Retina (tissue), 1 donor: Measurements from ENCODE around the gene ETHE1.

Experiments used
- DNase-seq: peaks from one replicate; pipeline ENCODE4 v3.0.0-alpha.2; 2016

The ETHE1 gene

GRCh38 chr19:43486412-43486811 is 40.6 kb downstream of the ETHE1 start:
- DNase-seq: no peak

- DNase-seq: no peak
Measured at GRCh38 chr19:43485951-43486350, 41.0 kb downstream of the ETHE1 start.

DNA sequence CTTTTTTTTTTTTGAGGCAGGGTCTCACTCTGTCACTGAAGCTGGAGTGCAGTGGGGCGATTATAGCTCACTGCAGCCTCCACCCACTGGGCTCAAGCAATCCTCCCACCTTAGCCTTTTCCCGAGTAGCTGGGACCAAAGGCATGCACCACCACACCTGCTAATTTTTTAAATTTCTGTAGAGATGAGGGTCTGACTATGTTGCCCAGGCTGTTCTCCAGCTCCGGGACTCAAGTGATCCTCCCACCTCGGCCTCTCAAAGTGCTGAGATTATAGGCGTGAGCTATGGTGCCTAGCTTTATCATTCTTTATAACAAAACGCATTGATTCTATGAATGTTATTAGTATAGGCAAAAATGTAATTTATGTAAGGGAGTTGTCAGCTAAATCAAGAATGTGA is 43.7 kb downstream of the ETHE1 start:
- DNase-seq: no peak

DNA sequence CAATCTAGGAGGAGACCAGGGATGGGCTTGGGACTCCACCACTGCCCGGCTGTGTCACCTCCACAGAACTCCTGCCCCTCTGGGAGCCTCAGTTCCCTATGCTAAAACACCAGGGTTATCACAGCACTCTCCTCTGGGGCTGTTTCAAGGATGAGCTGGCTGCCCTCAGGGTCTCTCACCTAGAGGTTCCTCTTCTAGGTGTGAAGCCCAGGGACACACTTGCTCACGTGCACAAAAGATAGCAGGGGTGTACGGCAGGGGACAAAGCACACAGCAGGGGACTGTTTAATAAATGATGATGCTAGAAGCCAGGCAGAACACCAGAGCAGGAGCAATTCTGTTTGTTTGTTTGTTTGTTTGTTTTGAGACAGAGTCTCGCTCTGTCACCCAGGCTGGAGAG is 44.8 kb downstream of the ETHE1 start:
- no peak for DNase-seq

DNA sequence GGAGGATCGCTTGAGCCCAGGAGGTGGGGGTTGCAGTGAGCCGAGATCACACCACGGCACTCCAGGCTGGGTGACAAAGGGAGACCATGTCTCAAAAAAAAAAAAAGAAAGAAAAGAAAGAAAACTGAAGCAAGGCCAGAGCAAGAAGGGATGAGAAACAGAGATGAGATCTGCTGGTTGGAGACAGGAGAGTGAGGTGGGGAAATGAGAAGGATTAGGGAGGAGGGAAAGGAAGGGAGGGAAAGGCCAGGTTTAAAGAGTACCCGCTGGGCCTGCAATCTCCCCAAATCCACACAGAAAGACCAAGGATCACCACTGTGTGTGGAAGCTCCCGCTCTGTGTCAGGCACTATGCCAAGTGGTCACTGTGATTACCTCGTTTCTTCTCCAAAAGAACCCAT is 45.3 kb downstream of the ETHE1 start:
- no peak for DNase-seq

GRCh38 chr19:43480574-43480973 is 46.4 kb downstream of the ETHE1 start:
- no peak for DNase-seq

DNA sequence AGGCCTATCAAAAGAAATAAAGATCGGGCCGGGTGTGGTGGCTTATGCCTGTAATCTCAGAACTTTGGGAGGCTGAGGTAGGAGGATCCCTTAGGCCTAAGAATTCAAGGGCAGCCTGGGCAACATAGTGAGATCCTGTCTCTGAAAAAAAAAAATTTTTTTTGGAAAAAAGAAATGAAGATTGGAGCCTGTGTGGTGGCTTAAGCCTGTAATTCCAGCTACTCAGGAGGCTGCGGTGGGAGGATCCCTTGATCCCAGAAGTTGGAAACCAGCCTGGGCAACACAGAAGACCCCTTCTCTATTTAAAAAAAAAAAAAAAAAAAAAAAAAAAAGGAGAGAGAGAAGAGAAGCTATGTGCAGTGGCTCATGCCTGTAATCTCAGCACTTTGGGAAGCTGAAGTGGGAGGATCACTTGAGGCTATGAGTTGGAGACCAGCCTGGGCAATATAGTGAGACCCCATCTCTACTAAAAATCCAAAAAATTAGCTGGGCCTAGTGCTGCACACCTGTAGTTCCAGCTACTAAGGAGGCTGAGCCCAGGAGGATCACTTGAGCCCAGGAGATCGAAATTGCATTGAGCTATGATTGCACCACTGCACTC is 46.9 kb downstream of the ETHE1 start:
- no peak for DNase-seq

GRCh38 chr19:43479226-43479625 is 47.8 kb downstream of the ETHE1 start:
- DNase-seq: no peak

DNA sequence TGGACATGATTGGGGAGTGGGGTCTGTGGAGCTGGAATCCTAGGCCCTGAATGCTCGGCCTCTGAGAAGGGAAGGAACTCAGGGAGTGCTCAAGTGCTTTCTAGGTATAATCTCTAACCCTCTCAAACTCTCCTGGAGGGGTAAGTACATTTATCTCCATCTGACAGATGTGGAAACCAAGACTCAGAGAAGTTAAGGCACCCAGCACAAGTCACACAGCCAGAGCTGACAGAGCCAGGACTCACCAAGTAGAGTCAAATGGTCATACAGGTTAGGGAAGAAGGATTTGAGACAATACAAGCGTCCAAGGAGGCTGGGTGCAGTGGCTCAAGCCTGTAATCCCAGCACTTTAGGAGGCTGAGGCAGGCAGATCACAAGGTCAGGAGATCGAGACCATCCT is 48.7 kb downstream of the ETHE1 start:
- DNase-seq: no peak

- no peak for DNase-seq
Measured at GRCh38 chr19:43476606-43477005, 50.4 kb downstream of the ETHE1 start.

GRCh38 chr19:43474986-43475705 is 51.9 kb downstream of the ETHE1 start:
- DNase-seq: peak; percentile 94

GRCh38 chr19:43474487-43474886 is 52.5 kb downstream of the ETHE1 start:
- DNase-seq: no peak

DNA sequence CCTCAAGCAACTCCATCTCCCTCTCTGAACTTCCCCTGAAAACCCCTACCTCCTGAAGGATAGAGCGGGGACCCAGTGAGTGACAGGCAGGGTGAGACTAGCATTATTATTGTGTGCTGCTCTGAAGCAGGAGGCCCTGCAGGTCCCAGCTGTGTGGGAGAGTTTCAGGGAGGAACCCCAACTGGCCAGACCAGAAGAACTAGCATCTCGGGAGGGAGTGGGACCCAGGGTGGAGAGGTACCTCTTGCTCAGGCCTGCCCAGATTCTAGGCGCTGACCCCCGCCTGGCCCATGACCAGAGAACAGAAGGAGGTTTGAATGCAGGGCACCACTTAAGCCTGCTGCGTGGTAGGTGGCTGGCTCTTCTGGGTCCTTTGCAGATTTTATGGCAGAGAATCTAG is 55.9 kb downstream of the ETHE1 start:
- no peak for DNase-seq

DNA sequence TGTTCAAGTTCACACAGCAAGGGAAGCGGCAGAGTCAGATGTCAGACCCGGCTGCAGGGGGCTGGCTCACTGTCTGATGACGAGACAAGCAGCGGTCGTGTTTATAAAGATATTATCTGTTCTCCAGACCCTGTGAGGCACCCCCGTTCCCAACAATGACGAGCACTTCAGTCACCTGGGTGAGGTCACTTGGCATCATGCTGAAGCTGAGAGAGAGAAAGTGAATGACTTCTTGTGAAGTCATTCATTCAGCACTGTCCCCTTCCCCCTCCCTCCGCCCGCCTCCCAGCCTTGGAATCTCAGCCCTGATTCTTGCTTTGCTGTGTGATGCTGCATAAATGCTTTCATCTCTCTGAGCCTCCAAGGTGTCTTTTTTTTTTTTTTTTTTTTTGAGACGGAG is 56.7 kb downstream of the ETHE1 start:
- DNase-seq: no peak

DNA sequence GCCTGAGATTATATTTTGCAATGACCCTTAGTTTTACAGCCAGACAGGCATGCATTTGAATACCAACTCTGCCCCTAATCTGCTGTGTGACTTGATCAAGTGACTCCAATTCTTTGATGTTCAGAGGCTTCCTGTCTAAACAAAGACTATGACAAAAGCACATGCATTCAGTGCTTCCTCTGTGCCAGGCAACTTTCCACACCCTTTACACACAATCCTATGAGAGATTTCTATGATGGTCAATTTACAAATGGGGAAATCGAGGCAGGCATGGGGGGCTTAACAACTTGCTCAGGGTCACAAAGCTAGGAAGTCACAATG is 57.9 kb downstream of the ETHE1 start:
- DNase-seq: no peak

GRCh38 chr19:43468354-43469159 is 58.4 kb downstream of the ETHE1 start:
- DNase-seq: no peak

- DNase-seq: no peak
Measured at GRCh38 chr19:43467730-43468129, 59.3 kb downstream of the ETHE1 start.

- DNase-seq: no peak
Measured at GRCh38 chr19:43467276-43467675, 59.7 kb downstream of the ETHE1 start.

GRCh38 chr19:43466793-43467192 is 60.2 kb downstream of the ETHE1 start:
- DNase-seq: no peak

GRCh38 chr19:43465468-43466120 is 61.4 kb downstream of the ETHE1 start, which contains the start of gene LYPD3:
Gene LYPD3 (minus strand): TSS chr19:43465608. CDS start chr19:43465571, 37 bp downstream.
- no peak for DNase-seq

- DNase-seq: no peak
Measured at GRCh38 chr19:43464134-43464775, 62.7 kb downstream of the ETHE1 start.

DNA sequence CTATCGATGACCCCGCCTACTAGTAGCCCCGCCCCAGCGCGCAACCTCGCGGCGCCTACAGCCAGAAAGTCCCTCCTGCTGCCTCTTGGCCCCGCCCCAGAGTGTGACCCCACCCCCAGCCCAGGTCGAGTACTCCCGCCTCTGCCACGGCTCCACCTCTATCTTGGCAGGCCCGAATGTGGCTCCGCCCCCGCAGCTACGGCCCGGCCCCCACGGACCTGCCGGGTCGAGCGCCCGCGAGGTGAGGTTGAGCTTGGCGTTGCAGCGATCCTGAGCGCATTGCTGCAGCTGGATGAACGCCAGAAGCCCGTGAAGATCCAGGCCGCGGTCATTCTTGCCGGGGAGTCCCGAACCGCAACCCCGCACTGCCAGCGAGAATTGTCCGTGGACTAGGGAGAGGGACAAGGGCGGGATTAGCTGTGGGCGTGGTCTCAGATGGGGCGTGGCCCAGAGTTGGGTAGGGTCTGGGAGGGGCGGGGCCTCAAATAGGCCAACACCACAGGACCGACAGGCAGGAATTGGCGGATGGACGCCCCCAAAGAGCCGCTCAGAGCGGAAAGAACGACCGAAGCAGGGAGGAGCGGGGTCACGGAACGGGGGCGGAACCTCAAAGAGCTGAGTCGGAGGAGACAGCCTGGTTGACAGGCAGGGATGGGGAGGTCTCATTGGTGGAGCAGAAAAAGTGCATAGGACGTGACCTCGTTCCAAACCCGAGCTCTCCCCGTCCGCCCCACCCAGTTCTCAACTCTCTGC is 63.4 kb downstream of the ETHE1 start:
- peak; percentile 97 for DNase-seq
